GM10847 (cell line): ENCODE data around the gene TADA1.
A peak's percentile ranks its signal among the peaks of the same experiment; 100 is the strongest.

ENCODE experiments used
- POLR2A ChIP-seq: IDR thresholded peaks from 2 replicates; pipeline ENCODE4 v1.6.1; 2011; ENCODE audit not compliant: insufficient read length; ENCODE audit errors: extremely low read depth

The TADA1 gene, protein sequence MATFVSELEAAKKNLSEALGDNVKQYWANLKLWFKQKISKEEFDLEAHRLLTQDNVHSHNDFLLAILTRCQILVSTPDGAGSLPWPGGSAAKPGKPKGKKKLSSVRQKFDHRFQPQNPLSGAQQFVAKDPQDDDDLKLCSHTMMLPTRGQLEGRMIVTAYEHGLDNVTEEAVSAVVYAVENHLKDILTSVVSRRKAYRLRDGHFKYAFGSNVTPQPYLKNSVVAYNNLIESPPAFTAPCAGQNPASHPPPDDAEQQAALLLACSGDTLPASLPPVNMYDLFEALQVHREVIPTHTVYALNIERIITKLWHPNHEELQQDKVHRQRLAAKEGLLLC

GRCh38 chr1:166875734-166876539, at the start of gene TADA1:
TADA1 (minus strand) TSS chr1:166876264; CDS start chr1:166876233, 31 bp downstream.
- TF ChIP-seq POLR2A, result peak; percentile 50

GRCh38 chr1:166924823-166925541, 48.9 kb upstream of the TADA1 start:
- no peak for TF ChIP-seq POLR2A

GRCh38 chr1:166920561-166921475, 44.8 kb upstream of the TADA1 start:
- TF ChIP-seq POLR2A, result no peak

- no peak for TF ChIP-seq POLR2A
These were observed 42.9 kb upstream of the TADA1 start for GRCh38 chr1:166918956-166919316.

- TF ChIP-seq POLR2A, result no peak
These were observed 42.3 kb upstream of the TADA1 start for GRCh38 chr1:166918088-166918955.

GRCh38 chr1:166915941-166916340, 39.9 kb upstream of the TADA1 start:
- TF ChIP-seq POLR2A, result no peak

- TF ChIP-seq POLR2A, result no peak
These were observed 39.0 kb upstream of the TADA1 start for GRCh38 chr1:166915042-166915441.

DNA sequence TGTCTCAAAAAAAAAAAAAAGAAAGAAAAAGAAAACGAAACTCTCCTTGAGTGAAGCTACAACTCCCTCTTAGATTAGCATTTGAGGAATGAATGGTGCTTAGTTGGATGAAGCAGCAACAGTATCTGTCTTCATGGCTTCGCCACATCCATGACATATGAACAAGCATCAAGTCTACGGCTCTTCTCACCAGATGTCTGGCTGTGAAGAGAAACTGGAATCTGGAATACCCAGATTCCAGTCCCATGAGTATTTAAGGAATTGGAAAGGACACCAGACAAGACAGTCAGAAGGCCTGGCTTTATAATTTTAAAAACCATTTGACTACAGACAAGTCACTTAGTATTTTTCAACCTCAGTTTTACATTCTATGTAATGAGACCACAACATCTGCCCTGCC, 38.0 kb upstream of the TADA1 start:
- no peak for TF ChIP-seq POLR2A

DNA sequence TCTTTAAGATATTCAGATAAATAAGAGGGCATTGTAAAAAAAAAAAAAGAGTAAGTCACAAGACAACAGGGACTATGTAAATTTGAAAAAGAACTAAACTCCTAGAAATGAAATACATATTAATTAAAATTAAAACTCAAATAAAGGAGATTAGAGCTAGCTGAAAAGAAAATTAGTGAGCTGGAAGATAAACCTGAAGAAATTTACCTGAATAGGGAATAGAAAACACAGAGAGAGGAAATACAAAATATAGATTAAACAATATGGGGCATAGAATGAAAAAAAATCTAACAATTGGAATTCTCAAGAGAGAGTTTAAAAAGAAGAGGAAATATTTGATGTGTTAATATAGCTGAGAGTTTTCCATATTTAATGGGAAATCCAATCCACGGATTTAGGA, 35.6 kb upstream of the TADA1 start:
- no peak for TF ChIP-seq POLR2A

- no peak for TF ChIP-seq POLR2A
These were observed 34.4 kb upstream of the TADA1 start for GRCh38 chr1:166910396-166910994.

DNA sequence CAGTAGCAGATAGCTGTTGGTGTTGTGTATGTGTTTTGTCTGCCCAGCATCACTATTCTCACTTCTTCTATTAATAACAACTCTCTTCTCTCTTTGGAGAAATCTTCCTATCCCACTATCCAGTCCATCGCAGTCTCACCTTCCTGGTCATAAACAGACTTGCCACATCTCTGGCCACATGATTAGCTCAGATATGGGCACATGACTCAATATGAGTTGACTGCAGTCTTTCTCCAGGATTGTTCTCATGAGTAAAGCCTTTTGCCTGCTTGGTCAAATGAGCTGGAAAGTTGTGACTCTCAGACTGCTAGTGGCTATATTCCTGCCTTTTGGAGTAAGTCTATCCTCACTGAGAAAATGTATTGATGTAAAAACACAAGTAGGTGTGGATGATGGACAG, 32.9 kb upstream of the TADA1 start:
- TF ChIP-seq POLR2A, result no peak

GRCh38 chr1:166907763-166908162, 31.7 kb upstream of the TADA1 start:
- TF ChIP-seq POLR2A, result no peak

DNA sequence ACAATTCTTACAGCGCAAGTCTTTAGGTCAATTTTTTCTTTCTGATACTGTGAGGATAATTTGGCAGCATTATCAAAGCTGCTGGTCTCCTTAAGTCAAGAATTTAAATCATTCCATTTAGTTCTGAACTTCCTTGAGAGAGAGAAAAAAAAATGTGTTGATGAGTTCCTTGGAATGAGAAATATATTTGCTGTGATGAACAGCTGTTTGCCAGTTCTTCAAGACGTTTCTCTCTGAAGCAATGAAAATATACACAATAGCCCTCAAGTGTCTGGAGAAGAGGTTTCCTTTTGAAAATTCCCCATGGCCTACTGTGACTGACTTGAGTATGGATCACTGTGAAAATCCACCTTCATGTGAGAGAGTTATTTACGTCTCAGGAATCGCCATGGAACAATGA, 31.0 kb upstream of the TADA1 start:
- TF ChIP-seq POLR2A, result no peak
